Stimulated activated CD8-positive, alpha-beta memory T cell treated with anti-CD3 and anti-CD28 coated beads, Interleukin-4, amount 100 ng/mL, for 48 hours (primary cell): Measurements from ENCODE around the gene LRFN3.
A peak's percentile ranks its signal among the peaks of the same experiment; 100 is the strongest.
"Not testable (repeated sequence)": the region's sequence is repeated elsewhere in the genome, so short reads cannot be mapped to it uniquely, and the experiment has no call there.

Experiments
- DNase-seq: peaks from one replicate; pipeline ENCODE4 v3.0.0-alpha.2; 2020

Gene LRFN3

GRCh38 chr19:35978832-35979365 lies 42.7 kb downstream of the LRFN3 start:
- no peak for DNase-seq

DNA sequence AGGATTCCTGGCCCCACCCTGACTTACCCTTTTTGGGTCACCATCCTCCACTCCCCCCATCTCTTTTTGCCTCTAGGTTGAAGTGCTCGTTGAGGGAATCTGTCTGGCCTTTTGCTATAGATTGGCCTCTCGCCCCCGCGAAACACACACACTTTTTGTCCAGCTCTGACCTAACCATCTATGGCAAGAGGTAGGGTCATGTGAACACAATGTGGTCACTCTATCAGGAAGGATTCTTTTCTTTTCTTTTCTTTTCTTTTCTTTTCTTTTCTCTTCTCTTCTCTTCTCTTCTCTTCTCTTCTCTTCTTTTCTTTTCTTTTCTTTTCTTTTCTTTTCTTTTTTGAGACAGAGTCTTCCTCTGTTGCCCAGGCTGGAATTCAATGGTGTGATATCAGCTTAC lies 44.8 kb downstream of the LRFN3 start:
- not testable (repeated sequence) for DNase-seq

DNA sequence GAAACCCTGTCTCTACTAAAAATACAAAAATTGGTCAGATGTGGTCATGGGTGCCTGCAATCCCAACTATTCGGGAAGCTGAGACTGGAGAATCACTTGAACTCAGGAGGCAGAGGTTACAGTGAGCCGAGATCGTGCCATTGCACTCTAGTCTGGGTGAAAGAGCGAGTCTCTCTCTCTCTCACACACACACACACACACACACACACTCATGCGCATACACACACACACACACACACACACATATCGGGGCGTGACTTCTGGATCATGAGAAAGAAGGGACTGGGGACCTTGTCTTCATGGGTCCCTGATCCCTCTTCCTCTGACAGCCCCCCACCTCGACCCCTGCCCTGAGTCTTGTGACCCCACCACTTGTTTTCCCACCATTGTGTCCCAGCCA lies 47.0 kb downstream of the LRFN3 start:
- no peak for DNase-seq

DNA sequence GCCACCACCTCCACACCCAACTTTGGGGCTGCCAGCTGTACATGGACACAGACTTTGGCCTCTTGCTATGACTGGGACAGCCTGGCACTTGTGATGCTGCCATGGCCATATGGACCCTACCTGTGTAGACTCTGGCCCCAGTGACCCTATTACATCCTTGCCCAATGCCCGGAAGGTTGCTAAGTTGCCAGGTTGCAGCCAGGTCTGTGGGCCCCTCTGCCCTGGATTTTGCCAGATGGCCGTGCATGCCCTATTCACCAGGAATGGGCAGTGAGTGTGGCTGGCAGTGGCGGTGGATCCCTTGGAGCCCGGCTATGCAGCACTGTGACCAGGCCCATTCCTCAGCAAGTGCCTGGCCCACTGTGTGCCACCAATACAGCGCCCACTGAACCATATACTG lies 49.9 kb downstream of the LRFN3 start:
- no peak for DNase-seq

GRCh38 chr19:35986664-35987570 lies 50.7 kb downstream of the LRFN3 start:
- DNase-seq: peak; percentile 39

- DNase-seq: no peak
Observed at GRCh38 chr19:35987571-35987896, 51.4 kb downstream of the LRFN3 start.

DNA sequence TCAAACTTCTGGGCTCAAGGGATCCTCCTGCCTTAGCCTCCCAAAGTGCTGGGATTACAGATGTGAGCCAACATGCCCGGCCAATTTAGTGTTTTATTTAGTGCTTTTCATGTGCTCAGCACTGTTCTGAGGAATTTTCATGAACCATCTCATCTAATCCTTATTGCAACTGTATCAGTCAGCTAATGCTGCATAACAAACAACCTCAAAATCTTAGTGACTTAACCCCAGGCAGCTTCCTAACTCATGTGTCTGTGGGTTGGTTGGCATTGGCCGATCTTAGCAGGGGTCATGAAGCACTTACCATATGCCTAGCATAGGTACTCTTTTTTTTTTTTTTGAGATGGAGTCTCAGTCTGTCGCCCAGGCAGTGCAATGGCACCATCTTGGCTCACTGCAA lies 52.6 kb downstream of the LRFN3 start:
- no peak for DNase-seq

DNA sequence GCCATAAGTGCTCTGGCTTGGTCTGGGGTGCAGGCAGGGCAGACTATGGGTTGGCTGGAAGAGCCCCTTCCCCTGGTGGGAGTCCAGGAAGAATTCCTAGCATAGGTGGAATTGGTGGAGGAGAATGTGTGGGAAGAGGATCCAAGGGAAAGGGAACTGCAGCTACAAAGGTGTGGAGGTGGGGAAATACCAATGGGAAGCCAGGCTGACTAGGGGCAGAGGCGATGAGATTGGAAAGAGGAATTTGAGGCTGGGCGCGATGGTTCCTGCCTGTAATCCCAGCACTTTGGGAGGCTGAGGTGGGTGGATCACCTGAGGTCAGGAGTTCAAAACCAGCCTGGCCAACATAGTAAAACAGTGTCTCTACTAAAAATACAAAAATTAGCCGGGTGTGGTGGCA lies 54.0 kb downstream of the LRFN3 start:
- DNase-seq: no peak

DNA sequence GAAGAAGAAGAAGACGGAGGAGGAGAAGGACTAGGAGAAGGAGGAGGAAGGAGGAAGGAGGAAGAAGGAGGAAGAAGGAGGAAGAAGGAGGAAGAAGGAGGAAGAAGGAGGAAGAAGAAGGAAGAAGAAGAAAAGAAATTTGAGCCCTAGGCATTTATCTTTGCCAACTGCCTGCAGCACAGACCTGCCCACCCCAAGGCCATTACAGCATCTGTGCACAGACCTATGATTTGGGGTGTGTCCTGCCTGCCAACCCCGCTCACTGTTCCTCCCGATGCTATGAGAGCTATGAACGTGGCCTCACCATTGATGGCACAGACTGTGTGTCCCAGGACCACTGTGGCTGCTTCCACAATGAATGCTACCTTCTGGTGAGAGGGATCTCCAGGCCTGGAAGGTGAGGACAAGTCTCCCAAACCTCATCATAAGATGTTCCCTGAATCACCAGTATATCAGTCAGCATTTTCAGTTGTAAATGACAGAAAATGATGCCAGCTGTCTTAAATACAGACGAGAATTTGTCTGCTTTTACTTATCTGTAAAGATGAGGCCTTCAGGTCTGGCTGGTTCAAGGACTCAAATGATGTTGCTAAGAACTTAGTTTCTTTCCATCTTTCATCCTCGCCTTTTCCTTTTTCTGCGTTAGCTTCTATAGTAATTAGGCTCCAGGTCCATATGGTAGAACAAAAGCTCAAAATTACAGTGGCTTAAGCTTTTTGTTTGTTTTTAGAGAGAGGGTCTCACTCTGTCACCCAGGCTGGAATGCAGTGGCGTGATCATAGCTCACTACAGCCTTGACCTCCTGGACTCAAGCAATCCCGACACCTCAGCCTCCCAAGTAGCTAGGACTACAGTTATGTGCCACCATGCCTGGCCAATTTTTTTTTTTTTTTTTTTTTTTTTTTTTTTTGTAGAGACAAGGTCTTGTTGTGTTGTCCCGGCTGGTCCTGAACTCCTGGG lies 54.9 kb downstream of the LRFN3 start:
- no peak for DNase-seq

DNA sequence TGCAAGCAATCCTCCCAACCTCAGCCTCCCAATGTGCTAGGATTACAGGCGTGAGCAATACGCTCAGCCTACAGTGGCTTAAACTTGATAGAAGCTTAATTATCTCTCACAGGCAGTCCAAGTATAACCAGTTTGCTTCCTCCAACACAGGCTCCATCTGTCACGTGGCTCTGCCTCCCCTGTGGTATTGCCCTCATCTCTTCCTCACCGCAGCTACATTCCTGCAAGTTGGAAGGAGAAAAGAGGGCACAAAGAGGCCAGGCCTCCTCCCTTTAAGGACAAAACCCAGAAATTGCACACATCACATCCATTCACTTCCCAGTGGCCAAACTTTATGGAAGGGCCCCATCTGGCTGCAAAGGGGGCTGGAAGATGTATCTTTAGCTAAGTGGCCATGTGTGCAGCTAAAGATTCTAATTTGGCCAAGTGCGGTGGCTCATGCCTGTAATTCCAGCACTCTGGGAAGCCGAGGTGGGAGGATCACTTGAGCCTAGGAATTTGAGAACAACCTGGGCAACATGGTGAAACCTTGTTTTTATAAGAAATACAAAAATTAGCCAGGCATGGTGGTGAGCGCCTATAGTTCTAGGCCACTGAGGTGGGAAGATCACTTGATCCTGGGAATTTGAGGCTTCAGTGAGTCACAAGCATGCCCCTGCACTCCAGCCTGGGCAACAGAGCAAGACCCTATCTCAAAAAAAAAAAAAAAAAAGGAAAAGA lies 55.7 kb downstream of the LRFN3 start:
- no peak for DNase-seq

- DNase-seq: no peak
Observed at GRCh38 chr19:35992907-35993765, 57.0 kb downstream of the LRFN3 start.

GRCh38 chr19:35993923-35994598 lies 57.9 kb downstream of the LRFN3 start:
- DNase-seq: no peak
